SIG-M5 treated with dmso at 0.1 percent for 504 hours (cell line): ENCODE data around the gene OPN1LW.
A peak's percentile ranks its signal among the peaks of the same experiment; 100 is the strongest.
"Not testable (repeated sequence)": the region's sequence is repeated elsewhere in the genome, so short reads cannot be mapped to it uniquely, and the experiment has no call there.

Source experiments
- DNase-seq: peaks from one replicate; lab custom pipeline; 2025; ENCODE audit not compliant: unreplicated experiment; lab: John Stamatoyannopoulos, UW

The OPN1LW gene

GRCh38 chrX:154144010-154144409 lies at the start of gene OPN1LW:
OPN1LW (plus strand) TSS chrX:154144243; CDS start chrX:154144284, 41 bp downstream.
- DNase-seq = not testable (repeated sequence)

- no peak for DNase-seq
Observed at GRCh38 chrX:154094833-154095232, 49.2 kb upstream of the OPN1LW start.

DNA sequence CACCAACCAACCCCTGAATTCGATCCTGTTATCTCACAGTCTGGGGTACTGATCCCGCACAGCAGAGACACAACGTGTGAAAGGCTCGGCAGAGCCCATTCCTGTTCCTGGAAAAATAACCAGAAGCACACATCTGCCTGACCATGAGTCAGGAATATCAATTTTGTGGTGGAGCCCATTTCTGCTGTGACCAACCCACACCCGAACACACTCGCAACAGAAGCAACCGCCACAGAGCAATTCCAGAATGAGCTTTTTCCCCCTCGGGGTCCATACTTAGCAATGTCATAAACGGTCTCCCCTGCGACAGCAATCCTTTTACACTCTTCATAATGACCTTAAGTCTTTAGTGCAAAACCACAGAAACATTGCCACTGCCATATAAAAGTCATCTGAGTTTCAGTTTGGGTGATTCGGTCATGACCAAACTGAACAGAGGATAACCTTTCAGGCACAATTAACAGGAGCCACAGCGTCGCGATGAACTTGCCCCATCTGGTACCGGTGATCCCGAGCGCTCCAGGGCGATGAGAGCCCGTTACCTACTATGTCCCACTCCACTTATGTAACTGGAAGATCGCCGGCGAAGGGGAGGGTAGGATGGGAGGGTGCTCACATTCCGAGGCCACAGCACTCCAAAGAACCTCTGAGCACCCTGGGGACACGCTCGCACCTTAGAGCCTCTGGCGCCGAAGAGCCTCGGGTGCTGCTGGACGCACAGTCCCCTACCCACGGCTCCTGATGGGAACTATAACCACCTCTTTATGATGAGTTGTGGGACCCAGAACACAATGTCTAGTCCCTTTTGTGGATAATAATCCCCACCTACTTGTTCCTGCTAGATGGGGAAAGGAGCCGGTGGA lies 47.7 kb upstream of the OPN1LW start:
- DNase-seq = no peak

DNA sequence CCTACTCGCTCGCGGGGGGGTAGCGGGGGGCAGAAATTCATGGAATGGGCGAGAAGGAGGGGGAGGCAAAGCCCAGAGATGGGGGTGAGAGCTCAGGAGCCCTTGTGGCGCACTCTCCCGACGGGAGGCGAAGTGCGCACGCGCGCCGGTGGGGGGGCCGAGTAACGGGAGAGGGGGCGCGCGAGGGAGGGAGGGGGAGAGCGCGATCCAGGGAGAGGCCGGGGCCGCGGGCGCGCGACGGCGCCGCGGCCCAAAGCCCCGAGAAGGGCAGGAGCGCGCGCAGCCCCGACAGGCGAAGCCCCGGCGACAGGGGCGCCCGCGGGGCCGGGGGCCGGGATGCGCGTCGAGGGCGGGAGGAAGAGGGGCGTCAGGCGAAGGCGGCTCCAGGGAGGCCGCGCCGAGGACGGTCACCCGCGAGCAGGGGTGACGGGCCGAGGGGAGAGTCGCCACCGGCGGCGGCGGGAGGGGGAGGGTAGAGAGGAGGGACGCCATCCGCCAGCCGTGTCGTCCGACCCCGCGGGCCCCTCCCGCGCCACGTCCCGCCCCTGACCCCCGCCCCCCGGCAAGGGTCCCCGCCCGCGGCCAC lies 46.9 kb upstream of the OPN1LW start:
- peak; percentile 39 for DNase-seq

- DNase-seq = peak; percentile 88
Observed at GRCh38 chrX:154097589-154098541, 46.2 kb upstream of the OPN1LW start, which contains the start of gene MECP2. MECP2 (minus strand) TSS chrX:154097717.

DNA sequence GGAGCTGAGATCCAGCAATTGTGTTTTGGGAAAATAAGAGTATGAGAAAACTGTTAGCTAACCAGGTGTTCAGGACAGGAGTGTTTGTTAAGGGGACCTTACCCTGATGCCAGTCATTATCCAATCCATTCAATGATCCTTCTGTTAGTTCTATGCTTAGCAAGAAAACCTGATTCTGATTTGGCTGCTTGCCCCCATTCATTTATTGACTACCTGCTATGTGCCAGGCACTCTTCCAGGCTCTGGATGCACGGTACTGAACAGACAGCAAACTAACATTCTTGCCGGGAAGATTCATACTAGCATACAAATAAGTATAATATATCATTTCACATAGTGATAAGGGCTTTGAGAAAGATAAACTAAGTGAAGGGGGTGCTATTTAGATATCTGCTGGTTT lies 45.5 kb upstream of the OPN1LW start:
- DNase-seq = no peak

DNA sequence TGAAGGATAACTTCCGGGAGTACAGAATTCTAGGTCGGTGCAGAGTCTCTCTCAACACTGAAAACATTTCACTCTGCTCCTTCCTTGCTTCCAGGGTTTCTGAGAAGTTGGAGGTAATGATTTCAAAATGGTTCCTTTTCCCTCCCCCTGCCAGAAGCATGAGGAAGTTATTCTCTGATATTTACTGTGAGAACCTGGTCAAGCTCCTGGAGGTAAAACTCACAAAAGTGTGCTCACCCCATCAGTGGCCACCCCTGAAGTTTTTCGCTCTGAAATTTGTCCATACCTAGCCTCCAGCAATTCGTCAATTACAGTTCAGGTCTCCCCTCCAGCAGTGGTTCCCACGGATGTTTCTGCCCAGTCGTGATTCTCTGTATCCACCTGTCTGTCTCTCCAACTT lies 30.3 kb upstream of the OPN1LW start:
- no peak for DNase-seq

DNA sequence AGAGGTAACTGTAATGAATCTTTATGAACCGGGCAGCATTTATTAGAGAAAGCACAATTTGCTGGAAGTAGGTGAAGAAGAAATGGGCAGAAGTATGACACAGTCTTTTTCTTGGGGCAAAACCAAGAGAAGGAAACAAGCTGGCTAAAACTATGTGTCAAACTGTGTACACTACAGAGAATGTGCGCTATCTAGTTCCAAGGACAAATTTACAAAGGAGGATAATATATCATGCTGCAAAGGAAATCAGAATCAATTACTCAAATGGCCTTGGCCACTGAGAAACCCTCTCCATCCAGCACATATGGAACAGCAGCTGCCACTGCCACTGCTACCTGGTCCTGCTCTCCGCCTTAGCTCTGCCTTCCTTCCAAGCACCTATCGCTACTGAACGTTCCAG lies 29.4 kb upstream of the OPN1LW start:
- DNase-seq = no peak

DNA sequence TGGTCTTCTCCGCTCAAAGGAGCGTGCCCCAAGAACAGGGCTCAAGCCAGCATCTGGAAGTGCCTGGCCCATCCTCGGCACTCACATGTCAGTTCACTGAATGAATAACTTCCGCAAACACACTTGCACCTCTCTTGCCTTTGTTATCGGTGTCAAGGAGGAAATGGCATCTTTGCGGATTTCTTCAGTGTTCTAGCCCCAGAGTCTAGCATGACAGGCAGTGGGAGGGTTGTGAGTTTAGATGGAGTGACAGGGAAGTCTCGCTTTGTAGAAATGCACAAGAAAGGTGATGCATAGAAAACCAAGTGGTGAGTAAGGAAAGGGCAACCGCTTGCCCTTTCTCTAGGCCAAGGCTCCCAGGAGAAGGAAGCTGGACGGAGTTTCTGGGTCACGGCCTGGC lies 29.0 kb upstream of the OPN1LW start:
- no peak for DNase-seq

- no peak for DNase-seq
Observed at GRCh38 chrX:154115750-154116149, 28.3 kb upstream of the OPN1LW start.

DNA sequence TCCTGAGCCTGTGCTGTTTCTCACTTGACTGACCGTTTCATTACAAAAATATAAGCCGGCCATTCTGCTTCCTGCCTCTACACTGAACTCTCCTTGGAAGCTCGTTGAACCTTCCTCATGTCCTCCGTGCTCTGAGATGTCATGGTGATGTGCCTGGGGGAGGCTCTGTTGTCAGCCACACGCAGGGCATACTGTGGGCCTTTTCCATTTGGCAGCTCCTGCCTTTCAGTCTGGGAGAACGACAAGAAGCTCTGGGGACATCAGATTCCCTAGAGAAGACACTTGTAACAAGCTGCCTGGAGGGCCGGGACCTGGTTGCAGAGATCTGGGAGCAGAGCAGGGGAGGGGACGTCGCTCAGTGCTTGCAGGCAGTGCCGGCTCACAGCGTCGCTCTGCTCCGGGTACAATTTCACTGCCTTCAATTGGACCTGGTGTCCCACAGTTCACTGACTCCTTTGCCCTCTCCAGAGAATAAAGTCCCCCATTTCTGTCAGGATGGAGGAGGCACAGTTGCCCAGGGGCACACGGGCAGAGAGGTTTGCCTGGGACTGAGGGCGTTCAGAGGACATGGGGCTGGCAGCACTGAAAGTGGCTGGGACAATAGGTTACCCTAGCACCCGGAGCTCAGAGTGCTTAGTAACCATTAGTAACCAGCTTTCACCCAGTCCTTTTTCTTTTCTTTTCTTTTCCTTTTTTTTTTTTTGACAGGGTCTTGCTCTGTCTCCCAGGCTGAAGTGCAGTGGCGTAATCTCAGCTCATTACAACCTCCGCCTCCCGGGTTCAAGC lies 27.4 kb upstream of the OPN1LW start:
- DNase-seq = no peak

DNA sequence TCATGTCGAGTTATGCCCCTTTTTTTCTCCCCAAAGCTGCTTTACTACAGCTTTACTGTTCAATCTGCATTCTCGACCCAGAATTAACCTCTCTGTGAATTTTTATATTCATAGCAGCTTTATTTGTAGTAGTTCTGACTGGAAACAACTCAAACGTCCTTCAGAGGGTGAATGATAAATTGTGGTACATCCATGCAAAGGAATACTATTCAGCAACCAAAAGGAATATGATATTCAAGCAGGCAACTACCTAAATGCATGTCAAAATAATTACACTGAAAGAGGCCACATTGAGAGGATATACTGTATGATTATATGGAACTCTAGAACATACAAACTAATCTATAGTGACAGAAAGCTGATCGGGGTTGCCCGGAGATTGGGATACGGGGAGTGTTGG lies 26.5 kb upstream of the OPN1LW start:
- no peak for DNase-seq

- no peak for DNase-seq
Observed at GRCh38 chrX:154120567-154120966, 23.5 kb upstream of the OPN1LW start.

DNA sequence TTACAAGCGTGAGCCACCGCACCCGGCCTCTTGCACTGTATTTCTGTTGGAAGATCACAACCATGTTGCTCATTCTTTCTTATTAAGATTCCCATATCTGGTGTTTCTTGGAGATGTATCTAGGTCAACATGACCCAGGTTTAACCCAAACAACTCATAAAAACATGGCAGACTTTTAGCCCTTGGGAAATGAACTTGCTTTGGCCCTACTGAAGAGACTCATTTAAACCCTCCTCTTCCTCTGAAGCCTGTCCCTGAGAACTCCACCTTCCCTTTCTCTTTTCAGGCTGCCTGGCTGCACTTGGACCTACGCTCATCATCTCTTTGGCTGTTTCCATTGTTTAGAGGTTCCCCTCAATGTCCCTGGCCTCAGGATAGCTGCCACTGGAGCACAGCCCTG lies 22.8 kb upstream of the OPN1LW start:
- DNase-seq = no peak

DNA sequence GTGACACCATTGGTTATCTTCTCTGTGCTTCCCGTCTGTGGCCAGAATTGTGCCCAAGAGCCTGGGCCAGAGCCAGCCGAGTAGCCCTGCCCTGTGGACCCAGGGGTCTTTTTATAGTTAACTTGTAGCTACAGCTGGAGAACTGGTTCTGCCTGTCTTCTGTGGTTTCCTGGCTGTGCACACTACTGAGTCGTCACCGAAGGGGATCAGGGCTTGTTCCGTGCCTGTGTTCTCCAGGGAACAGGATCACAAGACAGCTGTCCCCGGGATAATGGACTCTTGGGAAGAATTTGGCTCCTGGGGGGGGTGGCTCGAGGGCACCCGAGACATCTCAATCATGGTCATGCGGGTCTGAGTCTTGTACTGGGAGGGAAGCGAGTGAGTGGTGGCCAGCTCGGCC lies 22.1 kb upstream of the OPN1LW start:
- DNase-seq = peak; percentile 34

DNA sequence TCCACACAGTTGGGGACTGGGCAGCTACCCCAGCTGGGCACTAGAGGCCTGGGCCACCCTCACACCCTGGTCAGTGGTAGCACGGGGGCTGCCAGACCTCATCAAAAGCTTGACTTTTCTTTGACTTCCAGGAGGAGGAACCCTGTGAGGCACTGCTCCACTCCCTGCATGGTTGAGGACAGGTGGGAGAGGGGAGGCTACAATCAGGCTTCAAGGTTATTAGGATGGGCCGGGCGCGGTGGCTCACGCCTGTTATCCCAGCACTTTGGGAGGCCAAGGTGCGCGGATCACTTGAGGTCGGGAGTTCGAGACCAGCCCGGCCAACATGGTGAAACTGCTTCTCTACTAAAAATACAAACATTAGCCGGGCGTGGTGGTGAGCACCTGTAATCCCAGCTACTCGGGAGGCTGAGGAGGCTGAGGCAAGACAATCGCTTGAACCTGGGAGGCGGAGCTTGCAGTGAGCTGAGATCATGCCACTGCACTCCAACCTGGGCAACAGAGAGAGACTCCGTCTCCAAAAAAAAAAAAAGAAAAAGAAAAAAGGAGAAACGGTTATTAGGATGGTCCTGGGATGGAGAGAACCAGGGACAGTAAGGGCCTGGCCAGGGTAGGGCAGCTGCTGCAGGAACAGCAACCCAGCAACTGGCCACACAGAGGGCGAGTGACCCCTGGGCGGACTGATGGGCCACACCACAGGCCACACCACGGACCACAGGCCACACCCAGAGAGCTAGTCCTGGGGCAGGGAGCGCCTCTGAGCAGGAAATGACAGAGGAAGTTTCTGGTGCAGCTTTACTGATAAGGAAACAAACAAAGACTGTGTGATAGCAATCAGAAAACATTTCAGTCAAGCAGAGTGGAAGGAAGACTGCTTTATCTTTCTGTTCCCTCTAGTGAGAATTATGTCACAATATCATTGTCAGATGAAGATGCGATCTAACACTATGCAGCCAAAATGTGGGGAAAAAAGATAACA lies 20.5 kb upstream of the OPN1LW start:
- DNase-seq = peak; percentile 54

GRCh38 chrX:154125391-154126040 lies 18.5 kb upstream of the OPN1LW start:
- DNase-seq = no peak

- DNase-seq = no peak
Observed at GRCh38 chrX:154126101-154126500, 17.9 kb upstream of the OPN1LW start.

GRCh38 chrX:154131955-154132354 lies 12.1 kb upstream of the OPN1LW start:
- DNase-seq = no peak
